ENCODE measurements around the gene KIAA1958. TPM values are rescaled to one million over a fixed set of nuclear protein-coding genes. Genes with fewer than 3 reads are reported as not detected.

The KIAA1958 gene
- total RNA-seq, 2 donors from 2014 or later: 9.0 to 10.6 TPM

- TF ChIP-seq CTCF (IDR thresholded peaks at IDR 0.05): no peak
- intact Hi-C loops (cut with DNase I): no loop called here
These were observed 119.5 kb downstream of the KIAA1958 start for GRCh38 chr9:112605963-112606699.

GRCh38 chr9:112608851-112609250, 122.2 kb downstream of the KIAA1958 start:
- no peak overlapping the region for H3K9ac ChIP-seq (ENCODE audit: low read depth in 2 of 2, low read length in 2 of 2)
- no peak overlapping the region for H3K4me3 ChIP-seq
- no peak overlapping the region for H3K27ac ChIP-seq
- no peak for TF ChIP-seq CTCF (IDR thresholded peaks at IDR 0.05)
- no peaks in the 10 kb centered on the region for H3K27me3 ChIP-seq
- intact Hi-C loops (cut with DNase I): no loop called here
- H3K4me1 ChIP-seq: no peaks in the 10 kb centered on the region
- H3K36me3 ChIP-seq: no peaks in the 10 kb centered on the region
- H3K9me3 ChIP-seq: no peaks in the 10 kb centered on the region
- no peak for DNase-seq

More at GRCh38 chr9:112605963-112606699, 119.5 kb downstream of the KIAA1958 start:
- Histone ChIP-seq H3K36me3 (no peaks in the 10 kb centered on the region), H3K27ac (no peak overlapping the region), H3K4me3 (no peak overlapping the region), H3K9ac (ENCODE audit: low read depth in 2 of 2, low read length in 2 of 2) (no peak overlapping the region), H3K27me3 (no peaks in the 10 kb centered on the region), H3K4me1 (no peaks in the 10 kb centered on the region), H3K9me3 (no peaks in the 10 kb centered on the region)
- DNase-seq: no peak

GRCh38 chr9:112615584-112616266, 129.1 kb downstream of the KIAA1958 start:
- Histone ChIP-seq H3K36me3 (no peaks in the 10 kb centered on the region), H3K4me3 (no peak overlapping the region), H3K9ac (ENCODE audit: low read depth in 2 of 2, low read length in 2 of 2) (no peak overlapping the region), H3K4me1 (no peaks in the 10 kb centered on the region), H3K9me3 (no peaks in the 10 kb centered on the region), H3K27ac (no peak overlapping the region), H3K27me3 (no peaks in the 10 kb centered on the region)
- intact Hi-C loops (cut with DNase I): no loop called here
- no peak for TF ChIP-seq CTCF (IDR thresholded peaks at IDR 0.05)
- DNase-seq: no peak

- no peaks in the 10 kb centered on the region for H3K9me3 ChIP-seq
- no peak for TF ChIP-seq CTCF (IDR thresholded peaks at IDR 0.05)
- H3K36me3 ChIP-seq: no peaks in the 10 kb centered on the region
- H3K27me3 ChIP-seq: no peaks in the 10 kb centered on the region
- no peak overlapping the region for H3K4me3 ChIP-seq
- no peak overlapping the region for H3K9ac ChIP-seq (ENCODE audit: low read depth in 2 of 2, low read length in 2 of 2)
- H3K27ac ChIP-seq: no peak overlapping the region
- no peak for DNase-seq
- no peaks in the 10 kb centered on the region for H3K4me1 ChIP-seq
- intact Hi-C loops (cut with DNase I): no loop called here
These were observed 130.7 kb downstream of the KIAA1958 start for GRCh38 chr9:112617371-112617770.

- H3K27me3 ChIP-seq: no peaks in the 10 kb centered on the region
- H3K4me3 ChIP-seq: no peak overlapping the region
- no peak for TF ChIP-seq CTCF (IDR thresholded peaks at IDR 0.05)
- H3K4me1 ChIP-seq: no peaks in the 10 kb centered on the region
- H3K9me3 ChIP-seq: no peaks in the 10 kb centered on the region
- no peaks in the 10 kb centered on the region for H3K36me3 ChIP-seq
- H3K9ac ChIP-seq (ENCODE audit: low read depth in 2 of 2, low read length in 2 of 2): no peak overlapping the region
- DNase-seq: no peak
- no peak overlapping the region for H3K27ac ChIP-seq
- intact Hi-C loops (cut with DNase I): no loop called here
These were observed 131.9 kb downstream of the KIAA1958 start for GRCh38 chr9:112618385-112619009.
